Retinal pigment epithelial cell (primary cell): ENCODE results near the gene MAPK13.

ENCODE experiments used
- DNase-seq: peaks from one replicate; pipeline ENCODE4 v3.0.0-alpha.2; 2010; ENCODE audit warnings: low read depth
- H3K4me3 ChIP-seq: 2 replicates; pipeline ENCODE4 v1.5.1; 2011; ENCODE audit warnings: mild to moderate bottlenecking, low read length, control low read depth, moderate library complexity
- TF ChIP-seq, protein P1 (sequence below): conservative IDR thresholded peaks from 2 replicates; pipeline ENCODE4 v1.5.1; 2011; ENCODE audit warnings: low read depth, low read length, control low read depth, inconsistent platforms

Gene MAPK13

DNA sequence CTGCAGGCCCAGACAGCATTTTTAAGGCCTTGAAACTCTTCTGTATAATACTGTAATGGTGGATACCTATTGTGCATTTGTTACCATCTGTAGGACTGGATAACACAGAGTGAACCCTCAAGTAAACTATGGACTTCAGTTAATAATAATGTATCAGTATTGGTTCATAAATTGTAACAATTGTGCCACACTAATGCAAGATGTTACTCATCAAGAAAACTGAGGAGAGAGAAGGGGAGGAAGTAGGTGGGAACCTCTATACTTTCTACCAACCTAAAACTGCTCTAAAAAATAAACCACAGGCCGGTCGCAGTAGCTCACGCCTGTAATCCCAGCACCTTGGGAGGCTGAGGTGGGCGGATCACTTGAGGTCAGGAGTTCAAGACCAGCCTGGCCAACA lies 10.8 kb downstream of the MAPK13 start:
- TF ChIP-seq, protein P1, sequence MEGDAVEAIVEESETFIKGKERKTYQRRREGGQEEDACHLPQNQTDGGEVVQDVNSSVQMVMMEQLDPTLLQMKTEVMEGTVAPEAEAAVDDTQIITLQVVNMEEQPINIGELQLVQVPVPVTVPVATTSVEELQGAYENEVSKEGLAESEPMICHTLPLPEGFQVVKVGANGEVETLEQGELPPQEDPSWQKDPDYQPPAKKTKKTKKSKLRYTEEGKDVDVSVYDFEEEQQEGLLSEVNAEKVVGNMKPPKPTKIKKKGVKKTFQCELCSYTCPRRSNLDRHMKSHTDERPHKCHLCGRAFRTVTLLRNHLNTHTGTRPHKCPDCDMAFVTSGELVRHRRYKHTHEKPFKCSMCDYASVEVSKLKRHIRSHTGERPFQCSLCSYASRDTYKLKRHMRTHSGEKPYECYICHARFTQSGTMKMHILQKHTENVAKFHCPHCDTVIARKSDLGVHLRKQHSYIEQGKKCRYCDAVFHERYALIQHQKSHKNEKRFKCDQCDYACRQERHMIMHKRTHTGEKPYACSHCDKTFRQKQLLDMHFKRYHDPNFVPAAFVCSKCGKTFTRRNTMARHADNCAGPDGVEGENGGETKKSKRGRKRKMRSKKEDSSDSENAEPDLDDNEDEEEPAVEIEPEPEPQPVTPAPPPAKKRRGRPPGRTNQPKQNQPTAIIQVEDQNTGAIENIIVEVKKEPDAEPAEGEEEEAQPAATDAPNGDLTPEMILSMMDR = no peak
- H3K4me3 ChIP-seq = no peak overlapping the region
- DNase-seq = no peak

DNA sequence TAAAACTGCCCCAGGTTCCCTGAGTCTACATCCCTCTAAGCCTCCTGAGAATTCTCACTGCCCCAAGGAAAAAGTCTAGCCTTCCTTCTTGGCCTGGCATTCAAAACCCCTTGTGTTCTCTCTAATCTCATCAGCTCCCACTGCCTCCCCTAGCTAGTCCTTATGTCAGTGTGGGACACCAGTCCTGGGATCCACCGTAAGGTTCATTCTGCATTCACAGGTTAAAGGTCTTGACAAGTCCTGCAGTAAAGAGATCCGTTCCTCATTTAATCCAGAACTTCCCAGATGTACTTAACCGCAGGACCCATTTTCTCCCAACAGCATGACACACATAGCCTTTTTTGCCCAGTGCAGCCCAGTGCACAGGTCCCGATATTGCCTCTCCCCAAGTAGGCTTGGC lies 11.6 kb downstream of the MAPK13 start:
- no peak overlapping the region for H3K4me3 ChIP-seq
- TF ChIP-seq, protein P1 = no peak
- no peak for DNase-seq

GRCh38 chr6:36142971-36143838 lies 12.9 kb downstream of the MAPK13 start:
- no peak for DNase-seq
- no peak overlapping the region for H3K4me3 ChIP-seq
- TF ChIP-seq, protein P1 = no peak

DNA sequence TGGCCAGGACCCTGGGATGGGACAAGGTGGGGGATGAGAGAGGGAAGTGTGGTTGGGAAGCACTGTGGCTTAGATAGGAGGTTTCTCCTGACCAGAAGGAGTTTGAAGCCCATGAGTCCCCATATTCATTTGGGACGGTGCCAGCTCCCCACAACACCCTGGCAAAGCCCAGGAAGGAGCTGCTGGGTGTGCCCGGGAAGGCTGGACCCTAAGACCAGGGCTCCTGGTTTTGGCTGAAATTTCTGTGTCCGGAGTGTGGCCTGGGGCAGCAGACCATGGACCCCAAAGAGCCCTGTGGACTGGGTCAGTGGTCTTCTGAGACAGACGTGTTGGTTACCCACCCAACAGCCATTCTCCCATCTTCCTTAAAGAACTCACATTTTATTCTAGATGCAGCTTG lies 15.2 kb downstream of the MAPK13 start:
- TF ChIP-seq, protein P1 = no peak
- DNase-seq = no peak
- no peak overlapping the region for H3K4me3 ChIP-seq

DNA sequence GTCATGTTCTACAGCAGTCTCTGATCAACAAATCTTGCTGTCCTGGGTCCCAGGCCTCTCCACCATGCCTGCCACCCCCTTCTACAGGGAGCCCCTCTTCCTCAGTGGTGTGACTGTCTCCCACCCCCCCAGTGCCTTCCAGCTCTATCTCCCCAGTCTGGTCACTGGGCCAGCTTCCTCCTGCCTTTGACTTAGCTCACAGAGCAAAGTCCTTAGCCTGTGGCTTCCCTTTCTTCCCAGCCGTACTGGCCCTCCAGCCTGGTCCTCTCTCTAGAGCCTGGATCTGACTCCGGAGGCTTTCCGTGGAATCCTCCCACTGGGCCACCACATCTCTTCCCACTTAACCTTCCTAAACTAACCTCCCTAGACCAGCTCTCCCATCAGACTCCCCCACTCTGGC lies 17.0 kb downstream of the MAPK13 start:
- no peak for DNase-seq
- no peak overlapping the region for H3K4me3 ChIP-seq
- TF ChIP-seq, protein P1 = no peak

GRCh38 chr6:36149476-36149875 lies 19.2 kb downstream of the MAPK13 start:
- DNase-seq = no peak
- no peak overlapping the region for H3K4me3 ChIP-seq
- TF ChIP-seq, protein P1 = no peak

GRCh38 chr6:36150283-36150682 lies 20.0 kb downstream of the MAPK13 start:
- TF ChIP-seq, protein P1 = no peak

More at GRCh38 chr6:36150283-36150682, 20.0 kb downstream of the MAPK13 start:
- no peak for DNase-seq
- H3K4me3 ChIP-seq = no peak overlapping the region
